NCI-H2196 (cell line): ENCODE results near the gene NELFA.
A peak's percentile ranks its signal among the peaks of the same experiment; 100 is the strongest.
"Not testable (repeated sequence)": the region's sequence is repeated elsewhere in the genome, so short reads cannot be mapped to it uniquely, and the experiment has no call there.

Experiments
- DNase-seq: peaks from one replicate; lab custom pipeline; 2025; ENCODE audit not compliant: unreplicated experiment; lab: John Stamatoyannopoulos, UW

The NELFA gene

GRCh38 chr4:2040391-2041238, 31.8 kb upstream of the NELFA start:
- DNase-seq = no peak

GRCh38 chr4:2036866-2037265, 28.1 kb upstream of the NELFA start:
- DNase-seq = no peak

GRCh38 chr4:2036327-2036726, 27.6 kb upstream of the NELFA start:
- no peak for DNase-seq

GRCh38 chr4:2031161-2031560, 22.4 kb upstream of the NELFA start:
- not testable (repeated sequence) for DNase-seq

- not testable (repeated sequence) for DNase-seq
Observed at GRCh38 chr4:2027120-2027519, 18.3 kb upstream of the NELFA start.

- no peak for DNase-seq
Observed at GRCh38 chr4:2025817-2026216, 17.0 kb upstream of the NELFA start.

GRCh38 chr4:2024683-2025082, 15.9 kb upstream of the NELFA start:
- no peak for DNase-seq

- not testable (repeated sequence) for DNase-seq
Observed at GRCh38 chr4:2021358-2022018, 12.7 kb upstream of the NELFA start.

GRCh38 chr4:2015008-2015407, 6.2 kb upstream of the NELFA start:
- no peak for DNase-seq

GRCh38 chr4:2011583-2011982, 2.8 kb upstream of the NELFA start:
- DNase-seq = no peak

GRCh38 chr4:2009651-2010233, 968 bp upstream of the NELFA start:
- DNase-seq = peak; percentile 63

- no peak for DNase-seq
Observed at GRCh38 chr4:2008671-2008920, 178 bp downstream of the NELFA start.

- DNase-seq = no peak
Observed at GRCh38 chr4:2007804-2008670, 737 bp downstream of the NELFA start.

- no peak for DNase-seq
Observed at GRCh38 chr4:2006956-2007653, 1.7 kb downstream of the NELFA start.

- DNase-seq = no peak
Observed at GRCh38 chr4:2006367-2006766, 2.4 kb downstream of the NELFA start.

- DNase-seq = not testable (repeated sequence)
Observed at GRCh38 chr4:2003361-2003760, 5.4 kb downstream of the NELFA start.

- not testable (repeated sequence) for DNase-seq
Observed at GRCh38 chr4:1999308-1999707, 9.5 kb downstream of the NELFA start.

- DNase-seq = no peak
Observed at GRCh38 chr4:1998296-1998695, 10.5 kb downstream of the NELFA start.

GRCh38 chr4:1997712-1998111, 11.1 kb downstream of the NELFA start:
- no peak for DNase-seq

GRCh38 chr4:1996866-1997611, 11.7 kb downstream of the NELFA start:
- DNase-seq = no peak
